Ishikawa (cell line): ENCODE measurements around the gene DNTT.

Experiments used
- CEBPB ChIP-seq: IDR thresholded peaks from 2 replicates; pipeline ENCODE4 v1.6.1; 2012
- CREB1 ChIP-seq: IDR thresholded peaks from 2 replicates; pipeline ENCODE4 v1.6.1; 2012; ENCODE audit warnings: low read depth
- EGR1 ChIP-seq: IDR thresholded peaks from 2 replicates; pipeline ENCODE4 v1.6.1; 2012
- EP300 ChIP-seq: IDR thresholded peaks from 2 replicates; pipeline ENCODE4 v1.6.1; 2012; ENCODE audit warnings: borderline replicate concordance
- FOXM1 ChIP-seq: IDR thresholded peaks from 2 replicates; pipeline ENCODE4 v1.6.1; 2012; ENCODE audit warnings: low read depth, borderline replicate concordance
- MAX ChIP-seq: IDR thresholded peaks from 2 replicates; pipeline ENCODE4 v1.6.1; 2012
- NFIC ChIP-seq: IDR thresholded peaks from 2 replicates; pipeline ENCODE4 v1.6.1; 2012
- RAD21 ChIP-seq: IDR thresholded peaks from 2 replicates; pipeline ENCODE4 v1.6.1; 2012; ENCODE audit warnings: low read depth
- REST ChIP-seq: IDR thresholded peaks from 2 replicates; pipeline ENCODE4 v1.6.1; 2012; ENCODE audit warnings: low read depth, mild to moderate bottlenecking
- TAF1 ChIP-seq: IDR thresholded peaks from 2 replicates; pipeline ENCODE4 v1.6.1; 2012; ENCODE audit warnings: low read depth, mild to moderate bottlenecking
- TCF12 ChIP-seq: IDR thresholded peaks from 2 replicates; pipeline ENCODE4 v1.6.1; 2012; ENCODE audit warnings: low read depth
- TEAD4 ChIP-seq: IDR thresholded peaks from 2 replicates; pipeline ENCODE4 v1.6.1; 2012
- USF1 ChIP-seq: IDR thresholded peaks from 2 replicates; pipeline ENCODE4 v1.6.1; 2012
- YY1 ChIP-seq: IDR thresholded peaks from 2 replicates; pipeline ENCODE4 v1.6.1; 2012; ENCODE audit warnings: low read depth
- ZBTB7A ChIP-seq: IDR thresholded peaks from 2 replicates; pipeline ENCODE4 v1.6.1; 2012; ENCODE audit warnings: low read depth

The DNTT gene

GRCh38 chr10:96299383-96299782 lies 4.9 kb upstream of the DNTT start:
- no peak for TF ChIP-seq TCF12

GRCh38 chr10:96301616-96302015 lies 2.6 kb upstream of the DNTT start:
- TF ChIP-seq MAX = no peak
- TF ChIP-seq EP300 = no peak
- no peak for TF ChIP-seq USF1
- no peak for TF ChIP-seq CEBPB
- TF ChIP-seq RAD21 = no peak
- TF ChIP-seq NFIC = no peak
- TF ChIP-seq ZBTB7A = no peak

- TF ChIP-seq REST (no peak), YY1 (no peak), RAD21 (no peak), FOXM1 (no peak), MAX (no peak), TAF1 (no peak), EP300 (no peak), EGR1 (no peak), TCF12 (no peak), CREB1 (no peak), TEAD4 (no peak), CEBPB (no peak), NFIC (no peak), USF1 (no peak), ZBTB7A (no peak)
Observed at GRCh38 chr10:96305019-96305418, 785 bp downstream of the DNTT start.

- TF ChIP-seq TEAD4 = no peak
- TF ChIP-seq FOXM1 = no peak
- TF ChIP-seq NFIC = peak; percentile 23; the same call in 1 of the 2 replicates
Observed at GRCh38 chr10:96306516-96306915, 2.3 kb downstream of the DNTT start.

- no peak for TF ChIP-seq CREB1
- TF ChIP-seq TAF1 = no peak
- TF ChIP-seq YY1 = no peak
- no peak for TF ChIP-seq USF1
- TF ChIP-seq ZBTB7A = no peak
- TF ChIP-seq REST = no peak
- TF ChIP-seq NFIC = no peak
- no peak for TF ChIP-seq FOXM1
- TF ChIP-seq CEBPB = no peak
- no peak for TF ChIP-seq EGR1
- TF ChIP-seq EP300 = no peak
- no peak for TF ChIP-seq TEAD4
- no peak for TF ChIP-seq RAD21
- no peak for TF ChIP-seq TCF12
- no peak for TF ChIP-seq MAX
Observed at GRCh38 chr10:96309628-96310320, 5.5 kb downstream of the DNTT start.

GRCh38 chr10:96310321-96310669 lies 6.1 kb downstream of the DNTT start:
- no peak for TF ChIP-seq TAF1
- no peak for TF ChIP-seq EP300
- no peak for TF ChIP-seq RAD21
- no peak for TF ChIP-seq REST
- TF ChIP-seq CREB1 = no peak
- no peak for TF ChIP-seq TEAD4
- TF ChIP-seq ZBTB7A = no peak
- no peak for TF ChIP-seq TCF12
